ENCODE data around the gene IRF8. TPM values are rescaled to one million over a fixed set of nuclear protein-coding genes. Genes with fewer than 3 reads are reported as not detected.
"Not testable (repeated sequence)": the region's sequence is repeated elsewhere in the genome, so short reads cannot be mapped to it uniquely, and the experiment has no call there.

Gene IRF8
- total RNA-seq, 2 donors from 2014 or later, result 6.3 to 12.1 TPM

DNA sequence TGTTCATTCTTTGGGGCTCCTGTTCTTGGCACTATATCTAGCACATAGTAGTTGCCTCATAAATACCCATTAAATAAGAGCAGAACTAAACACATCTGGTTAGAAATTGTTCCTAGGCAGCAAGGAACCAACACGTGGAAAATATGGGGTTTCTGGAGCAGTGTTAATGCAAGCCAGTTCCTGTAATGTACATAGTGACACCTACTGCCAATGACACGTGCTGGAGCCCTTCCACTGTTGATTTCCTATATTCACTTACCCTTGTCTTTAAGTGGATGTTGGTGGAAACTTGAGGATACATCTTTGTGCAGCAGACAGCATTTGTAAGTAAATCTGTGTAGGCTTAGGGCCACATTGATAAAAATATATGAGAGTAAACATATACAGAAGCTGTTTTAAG is 1.6 kb upstream of the IRF8 start:
- peaks cover 21% of the 10 kb centered on the region for H3K4me1 Mint-ChIP-seq
- H3K27me3 Mint-ChIP-seq, result peaks cover 45% of the 10 kb centered on the region
- no peak overlapping the region for H3K4me3 Mint-ChIP-seq
- H3K27ac Mint-ChIP-seq, result no peak overlapping the region
- H3K36me3 Mint-ChIP-seq (ENCODE audit: low read depth), result peaks cover 25% of the 10 kb centered on the region
- no peak for ATAC-seq (replicated peaks)
- no peaks in the 10 kb centered on the region for H3K9me3 Mint-ChIP-seq

DNA sequence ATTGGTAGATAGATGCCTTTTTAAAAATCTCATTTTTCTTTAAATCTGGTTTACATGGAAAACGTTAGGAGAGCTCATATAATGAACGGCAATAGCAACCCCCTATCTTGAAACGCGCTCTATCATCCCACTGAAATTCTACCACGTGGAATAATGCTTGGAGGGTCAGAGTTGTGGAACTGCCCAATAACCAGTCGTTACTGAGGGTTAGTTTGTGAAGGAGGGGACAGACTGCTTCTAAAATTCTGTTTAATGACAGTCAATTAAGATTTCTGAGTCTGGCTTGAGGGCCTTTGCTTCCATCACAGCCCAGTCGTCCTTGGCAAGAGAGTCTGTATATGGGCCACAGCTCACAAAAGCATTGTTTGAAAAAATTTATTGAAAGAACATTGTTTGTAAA is 482 bp downstream of the IRF8 start:
- no peak for ATAC-seq (replicated peaks)
- Mint-ChIP-seq H3K36me3 (ENCODE audit: low read depth) (peaks cover 46% of the 10 kb centered on the region), H3K27ac (no peak overlapping the region), H3K27me3 (peaks cover 39% of the 10 kb centered on the region), H3K4me1 (peaks cover 33% of the 10 kb centered on the region), H3K9me3 (no peaks in the 10 kb centered on the region), H3K4me3 (peak overlapping the region; percentile 87)

DNA sequence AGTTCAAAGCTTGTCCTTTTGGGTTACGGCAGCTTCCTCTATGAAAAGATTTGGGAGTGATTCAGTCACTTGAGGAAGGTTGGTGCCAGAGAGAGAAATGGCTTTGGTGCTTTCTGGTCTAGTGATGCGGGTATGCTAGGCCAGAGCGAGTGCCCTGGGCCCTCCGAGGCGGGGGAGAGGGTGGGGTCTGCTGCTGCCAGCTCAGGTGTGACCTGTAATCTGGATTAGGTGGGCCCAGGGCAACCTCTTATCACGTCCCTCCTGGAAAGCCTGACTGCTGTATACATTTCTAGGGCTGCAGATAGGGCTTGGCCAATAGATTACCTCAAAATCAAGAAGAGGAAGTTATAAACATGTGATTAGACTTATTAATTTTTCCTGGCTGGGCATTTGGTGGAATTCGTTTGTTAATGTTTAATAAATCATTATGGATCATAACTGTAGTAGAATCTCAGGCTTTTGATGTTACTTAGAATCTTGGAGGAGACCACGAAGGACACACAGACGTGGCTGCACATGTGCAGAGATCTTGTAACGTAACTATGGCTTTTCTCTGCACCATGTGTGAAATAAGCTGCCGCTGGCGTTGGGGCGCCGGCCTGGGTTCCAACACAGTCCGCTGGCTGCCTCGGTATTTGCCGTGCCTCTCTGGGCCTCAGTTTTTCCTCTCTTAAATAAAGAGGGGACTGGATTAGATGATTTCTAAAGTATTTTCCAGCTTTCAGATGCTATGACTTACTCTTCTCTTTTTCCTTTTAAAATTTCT is 1.2 kb downstream of the IRF8 start:
- H3K9me3 Mint-ChIP-seq, result no peaks in the 10 kb centered on the region
- peaks cover 53% of the 10 kb centered on the region for H3K36me3 Mint-ChIP-seq (ENCODE audit: low read depth)

DNA sequence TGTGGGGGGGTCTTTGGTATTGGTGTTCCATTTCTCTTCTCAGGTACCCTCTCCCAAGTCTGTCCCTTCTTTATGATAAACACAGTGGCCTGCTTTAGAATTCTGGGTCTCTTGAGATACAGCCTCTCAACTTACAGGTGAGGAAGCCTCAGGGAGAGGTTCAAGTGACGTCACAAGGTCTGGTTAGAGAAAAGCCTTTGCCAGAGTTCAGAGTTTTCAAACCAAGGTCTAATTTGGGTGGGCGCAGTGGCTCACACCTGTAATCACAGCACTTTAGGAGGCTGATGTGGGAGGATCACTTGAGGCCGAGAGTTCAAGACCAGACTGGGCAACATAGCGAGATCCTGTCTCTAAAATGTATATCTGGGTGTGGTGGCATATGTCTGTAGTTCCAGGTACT is 2.1 kb downstream of the IRF8 start:
- H3K27me3 Mint-ChIP-seq, result peaks cover 33% of the 10 kb centered on the region
- no peak overlapping the region for H3K27ac Mint-ChIP-seq
- ATAC-seq (replicated peaks), result no peak
- peak overlapping the region; percentile 87 for H3K4me3 Mint-ChIP-seq
- peaks cover 62% of the 10 kb centered on the region for H3K36me3 Mint-ChIP-seq (ENCODE audit: low read depth)
- H3K4me1 Mint-ChIP-seq, result peaks cover 33% of the 10 kb centered on the region
- no peaks in the 10 kb centered on the region for H3K9me3 Mint-ChIP-seq

More for the DNA sequence above, 1.2 kb downstream of the IRF8 start:
- ATAC-seq (replicated peaks), result no peak
- Mint-ChIP-seq H3K27me3 (peaks cover 38% of the 10 kb centered on the region), H3K27ac (no peak overlapping the region), H3K4me3 (peak overlapping the region; percentile 87), H3K4me1 (peaks cover 33% of the 10 kb centered on the region)

DNA sequence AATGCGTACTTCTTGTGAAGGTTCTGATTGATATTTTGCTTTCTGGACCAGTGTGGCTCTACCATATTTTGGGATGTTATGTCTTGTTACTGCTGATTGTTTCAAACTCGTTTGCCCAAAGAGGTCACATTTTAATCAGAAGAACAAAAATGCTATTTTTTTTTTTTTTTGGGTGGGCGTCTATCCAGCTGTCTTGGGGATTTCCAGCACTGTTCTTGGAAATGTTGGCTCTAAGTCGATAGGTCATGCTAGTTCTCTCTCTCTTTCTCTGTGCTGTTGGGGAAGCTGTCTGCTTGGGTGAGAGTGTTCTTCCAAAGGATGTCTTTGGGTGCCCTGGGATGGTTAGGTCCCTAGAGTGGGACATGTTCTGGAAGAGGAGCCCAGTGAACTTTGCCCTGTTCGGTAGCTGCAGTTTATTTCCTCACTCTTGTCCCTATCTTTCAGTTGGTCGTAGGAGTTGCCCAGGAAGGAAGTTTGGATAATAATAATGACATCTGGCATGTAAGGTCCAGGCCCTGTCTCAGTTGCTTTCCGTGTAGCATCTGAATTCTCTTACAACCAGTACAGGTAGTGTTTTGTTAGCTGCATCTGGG is 2.9 kb downstream of the IRF8 start:
- H3K9me3 Mint-ChIP-seq, result no peaks in the 10 kb centered on the region
- H3K4me1 Mint-ChIP-seq, result peaks cover 33% of the 10 kb centered on the region
- H3K4me3 Mint-ChIP-seq, result peak overlapping the region; percentile 87
- no peak for ATAC-seq (replicated peaks)
- peaks cover 70% of the 10 kb centered on the region for H3K36me3 Mint-ChIP-seq (ENCODE audit: low read depth)
- H3K27me3 Mint-ChIP-seq, result peaks cover 31% of the 10 kb centered on the region
- peak overlapping the region; percentile 70 for H3K27ac Mint-ChIP-seq

DNA sequence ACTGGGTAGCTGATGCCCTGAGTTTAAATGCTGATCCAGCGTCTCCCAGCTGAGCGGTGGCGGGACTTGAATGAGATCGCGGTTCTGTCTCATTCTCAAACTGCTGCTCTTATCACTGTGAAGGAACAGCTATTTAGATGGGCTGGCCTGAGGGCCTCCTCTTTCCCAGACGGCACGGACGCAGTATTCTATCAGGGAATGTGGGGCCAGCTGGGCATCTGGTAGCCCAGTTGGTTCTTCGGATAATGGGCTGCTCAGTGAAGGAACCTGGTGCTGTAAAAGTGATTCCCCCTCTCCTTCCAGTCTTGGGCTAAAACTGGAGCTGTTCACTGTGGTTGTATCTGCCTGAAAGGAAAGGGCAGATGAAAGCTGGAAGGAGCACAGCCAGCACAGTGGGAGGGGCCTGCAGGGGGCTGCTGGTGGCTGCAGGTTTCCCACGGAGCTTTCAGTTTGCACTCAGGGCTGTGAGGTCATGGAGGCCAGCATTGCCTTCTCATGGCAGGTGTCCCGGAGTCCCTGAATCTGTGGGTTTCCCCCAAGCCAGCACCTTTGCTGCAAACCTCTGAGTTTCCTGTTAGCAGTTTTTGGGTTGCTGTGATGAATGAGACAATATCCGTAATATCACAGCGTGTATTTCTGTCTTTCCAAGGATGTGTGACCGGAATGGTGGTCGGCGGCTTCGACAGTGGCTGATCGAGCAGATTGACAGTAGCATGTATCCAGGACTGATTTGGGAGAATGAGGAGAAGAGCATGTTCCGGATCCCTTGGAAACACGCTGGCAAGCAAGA is 3.6 kb downstream of the IRF8 start:
- Mint-ChIP-seq H3K27me3 (peaks cover 25% of the 10 kb centered on the region), H3K27ac (peak overlapping the region; percentile 70), H3K9me3 (no peaks in the 10 kb centered on the region), H3K4me1 (peaks cover 33% of the 10 kb centered on the region), H3K4me3 (peak overlapping the region; percentile 87), H3K36me3 (ENCODE audit: low read depth) (peaks cover 75% of the 10 kb centered on the region)
- peak; percentile 70 for ATAC-seq (replicated peaks)

DNA sequence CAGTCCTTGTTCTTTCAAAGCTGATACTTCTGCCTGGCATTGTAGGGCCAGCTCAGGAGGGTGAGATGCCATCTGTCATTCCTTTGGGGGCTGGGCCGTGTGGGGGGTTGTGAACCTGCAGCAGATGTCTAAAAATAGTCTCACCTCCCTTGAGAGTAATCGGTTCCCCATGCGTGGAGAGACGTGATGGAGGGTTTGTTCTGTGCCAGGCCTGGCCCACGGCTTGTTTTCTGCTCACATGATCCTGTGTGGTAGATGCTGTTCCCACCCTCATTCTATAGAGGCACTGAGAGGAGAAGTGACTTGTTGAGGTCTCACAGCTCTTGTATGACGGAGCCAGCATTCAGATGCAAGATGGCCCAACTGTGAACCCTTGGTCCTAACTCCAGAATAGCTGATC is 4.6 kb downstream of the IRF8 start:
- ATAC-seq (replicated peaks), result no peak
- H3K27me3 Mint-ChIP-seq, result peaks cover 20% of the 10 kb centered on the region
- H3K27ac Mint-ChIP-seq, result no peak overlapping the region
- peaks cover 33% of the 10 kb centered on the region for H3K4me1 Mint-ChIP-seq
- no peaks in the 10 kb centered on the region for H3K9me3 Mint-ChIP-seq
- peaks cover 83% of the 10 kb centered on the region for H3K36me3 Mint-ChIP-seq (ENCODE audit: low read depth)
- peak overlapping the region; percentile 87 for H3K4me3 Mint-ChIP-seq

DNA sequence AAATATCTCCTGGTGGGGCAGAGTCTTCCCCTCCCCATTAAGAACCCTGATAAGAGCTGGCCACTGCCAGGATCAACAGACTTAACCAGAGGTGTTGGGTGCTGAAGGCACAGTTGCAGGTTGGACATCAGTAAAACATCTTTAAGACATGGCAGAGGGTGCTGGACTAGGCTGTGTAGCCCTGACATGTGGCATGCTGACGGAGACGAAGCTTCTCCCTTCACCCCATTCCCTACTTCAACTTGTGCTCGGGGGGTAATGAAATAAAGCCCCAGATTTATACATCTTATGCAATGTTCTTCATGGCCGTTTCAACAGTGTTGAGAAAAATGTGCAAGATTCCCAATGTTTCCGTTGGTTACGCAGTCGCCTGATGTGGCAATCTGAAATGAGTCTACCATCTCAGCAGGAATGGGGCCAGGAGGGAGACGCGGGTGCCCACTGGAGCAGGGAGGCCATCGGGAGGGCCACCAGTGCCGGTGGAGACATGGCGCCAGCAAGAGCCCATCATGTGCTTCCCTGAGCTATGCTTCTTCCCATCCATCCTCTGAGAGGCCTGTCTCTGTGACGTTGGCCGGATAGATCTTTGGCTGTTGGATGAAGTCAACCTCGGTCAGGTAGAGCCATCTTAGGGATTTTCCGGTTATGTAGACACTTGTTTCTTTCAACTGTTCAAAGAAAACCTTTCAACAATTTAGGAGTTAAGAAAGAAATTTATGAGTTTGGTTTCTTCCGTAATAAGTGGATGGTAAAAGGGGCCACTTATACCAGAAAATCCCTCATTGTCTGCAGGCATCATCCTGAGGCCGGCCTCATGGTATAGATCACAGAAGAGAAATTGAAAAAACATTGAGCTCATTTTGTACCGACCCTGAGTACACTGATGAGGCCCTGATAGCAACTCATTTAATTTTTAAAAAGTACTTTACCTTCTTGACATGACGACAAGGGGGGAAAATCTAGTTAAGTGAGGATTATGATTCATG is 6.4 kb downstream of the IRF8 start:
- Mint-ChIP-seq H3K36me3 (ENCODE audit: low read depth) (peaks cover 95% of the 10 kb centered on the region), H3K4me3 (no peak overlapping the region), H3K27ac (no peak overlapping the region), H3K27me3 (peaks cover 10% of the 10 kb centered on the region), H3K9me3 (no peaks in the 10 kb centered on the region), H3K4me1 (peaks cover 24% of the 10 kb centered on the region)
- no peak for ATAC-seq (replicated peaks)

DNA sequence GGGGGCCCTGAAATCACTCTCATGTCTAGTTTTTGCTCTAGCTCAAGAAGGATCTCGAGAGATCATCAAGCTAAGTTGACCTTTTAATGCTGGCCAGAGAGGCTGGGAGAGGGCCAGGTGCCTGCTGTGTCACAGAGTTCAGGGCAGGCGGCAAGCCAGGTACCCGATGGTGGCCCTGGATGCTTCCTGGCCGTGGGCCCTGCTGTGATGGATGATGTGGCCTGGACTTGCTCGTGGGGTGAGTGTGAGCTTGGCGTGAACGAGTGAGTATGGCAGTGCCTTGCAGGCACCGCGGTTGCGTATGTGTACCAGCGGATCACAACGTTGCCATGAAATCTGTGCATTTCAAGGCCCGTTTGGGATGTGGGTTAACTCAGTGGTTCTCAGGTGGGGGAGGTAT is 7.4 kb downstream of the IRF8 start:
- no peak overlapping the region for H3K4me3 Mint-ChIP-seq
- no peak overlapping the region for H3K27ac Mint-ChIP-seq
- peaks cover 22% of the 10 kb centered on the region for H3K4me1 Mint-ChIP-seq
- H3K9me3 Mint-ChIP-seq, result no peaks in the 10 kb centered on the region
- no peak for ATAC-seq (replicated peaks)
- H3K27me3 Mint-ChIP-seq, result peaks cover 6% of the 10 kb centered on the region
- H3K36me3 Mint-ChIP-seq (ENCODE audit: low read depth), result peaks cover 93% of the 10 kb centered on the region

DNA sequence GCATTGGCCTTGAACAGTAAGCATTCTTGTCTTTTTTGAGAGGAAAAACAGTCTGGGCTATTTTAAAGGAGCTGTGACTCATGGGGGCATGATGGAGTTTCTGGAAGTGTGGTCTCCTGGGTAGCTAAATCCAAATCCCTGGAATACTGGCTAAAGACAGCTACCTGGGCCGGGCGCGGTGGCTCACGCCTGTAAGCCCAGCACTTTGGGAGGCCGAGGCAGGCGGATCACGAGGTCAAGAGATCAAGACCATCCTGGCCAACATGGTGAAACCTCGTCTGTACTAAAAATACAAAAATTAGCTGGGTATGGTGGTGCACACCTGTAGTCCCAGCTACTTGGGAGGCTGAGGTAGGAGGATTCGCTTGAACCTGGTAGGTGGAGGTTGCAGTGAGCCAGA is 8.3 kb downstream of the IRF8 start:
- not testable (repeated sequence) for H3K27ac Mint-ChIP-seq; ATAC-seq (replicated peaks); H3K4me3 Mint-ChIP-seq; H3K9me3 Mint-ChIP-seq; H3K27me3 Mint-ChIP-seq
- peaks cover 13% of the 10 kb centered on the region for H3K4me1 Mint-ChIP-seq
- H3K36me3 Mint-ChIP-seq (ENCODE audit: low read depth), result peaks cover 93% of the 10 kb centered on the region

DNA sequence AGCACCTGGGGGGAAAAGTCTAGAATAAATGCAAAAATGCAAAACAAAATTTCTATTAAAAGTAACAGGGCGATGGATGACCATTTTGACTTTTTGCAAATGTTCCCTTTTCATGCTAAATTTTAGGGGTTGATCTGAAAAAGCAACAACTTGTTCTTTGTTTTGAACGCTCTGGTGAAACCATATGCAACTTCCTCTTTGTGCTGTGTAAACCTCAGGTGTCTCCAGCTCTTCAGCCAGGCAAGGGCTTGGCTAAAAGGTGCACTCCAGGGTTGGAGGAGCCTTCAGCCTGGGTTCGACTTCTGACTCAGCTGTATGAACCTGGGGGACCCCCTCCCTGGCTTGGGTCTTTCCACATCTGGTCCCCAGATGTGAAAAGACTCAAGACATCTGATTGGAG is 9.5 kb downstream of the IRF8 start:
- Mint-ChIP-seq H3K4me3 (no peak overlapping the region), H3K36me3 (ENCODE audit: low read depth) (peaks cover 86% of the 10 kb centered on the region), H3K27ac (no peak overlapping the region), H3K9me3 (no peaks in the 10 kb centered on the region), H3K27me3 (no peaks in the 10 kb centered on the region), H3K4me1 (peaks cover 4% of the 10 kb centered on the region)
- ATAC-seq (replicated peaks), result no peak

DNA sequence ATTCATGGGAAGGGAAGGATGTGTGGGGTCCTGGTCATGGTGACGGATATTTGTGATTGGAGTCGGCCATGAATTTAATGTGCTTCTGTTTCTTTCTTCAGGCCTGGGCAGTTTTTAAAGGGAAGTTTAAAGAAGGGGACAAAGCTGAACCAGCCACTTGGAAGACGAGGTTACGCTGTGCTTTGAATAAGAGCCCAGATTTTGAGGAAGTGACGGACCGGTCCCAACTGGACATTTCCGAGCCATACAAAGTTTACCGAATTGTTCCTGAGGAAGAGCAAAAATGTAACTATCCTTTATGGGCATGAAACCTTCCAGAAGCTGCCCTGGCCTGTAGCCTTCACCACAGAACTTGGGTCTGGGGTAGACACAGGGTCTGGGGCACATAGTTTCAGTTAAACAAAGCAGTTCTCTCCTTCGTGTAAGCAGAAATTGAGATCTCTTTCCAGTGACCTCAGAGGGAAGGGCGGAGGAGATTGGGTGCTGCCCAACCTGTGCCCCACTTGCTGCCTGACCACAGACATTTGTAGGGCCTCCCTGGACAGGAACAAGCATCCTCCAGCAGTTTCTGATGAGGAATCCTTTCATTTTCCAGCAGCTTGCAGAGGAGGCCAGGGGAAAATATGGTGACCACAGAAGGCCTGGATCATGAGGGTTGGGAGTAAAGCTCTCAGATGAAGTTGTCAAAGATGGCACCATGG is 10.1 kb downstream of the IRF8 start:
- ATAC-seq (replicated peaks), result no peak
- Mint-ChIP-seq H3K4me1 (no peaks in the 10 kb centered on the region), H3K27ac (no peak overlapping the region), H3K9me3 (no peaks in the 10 kb centered on the region), H3K36me3 (ENCODE audit: low read depth) (peaks cover 80% of the 10 kb centered on the region), H3K4me3 (no peak overlapping the region), H3K27me3 (no peaks in the 10 kb centered on the region)

DNA sequence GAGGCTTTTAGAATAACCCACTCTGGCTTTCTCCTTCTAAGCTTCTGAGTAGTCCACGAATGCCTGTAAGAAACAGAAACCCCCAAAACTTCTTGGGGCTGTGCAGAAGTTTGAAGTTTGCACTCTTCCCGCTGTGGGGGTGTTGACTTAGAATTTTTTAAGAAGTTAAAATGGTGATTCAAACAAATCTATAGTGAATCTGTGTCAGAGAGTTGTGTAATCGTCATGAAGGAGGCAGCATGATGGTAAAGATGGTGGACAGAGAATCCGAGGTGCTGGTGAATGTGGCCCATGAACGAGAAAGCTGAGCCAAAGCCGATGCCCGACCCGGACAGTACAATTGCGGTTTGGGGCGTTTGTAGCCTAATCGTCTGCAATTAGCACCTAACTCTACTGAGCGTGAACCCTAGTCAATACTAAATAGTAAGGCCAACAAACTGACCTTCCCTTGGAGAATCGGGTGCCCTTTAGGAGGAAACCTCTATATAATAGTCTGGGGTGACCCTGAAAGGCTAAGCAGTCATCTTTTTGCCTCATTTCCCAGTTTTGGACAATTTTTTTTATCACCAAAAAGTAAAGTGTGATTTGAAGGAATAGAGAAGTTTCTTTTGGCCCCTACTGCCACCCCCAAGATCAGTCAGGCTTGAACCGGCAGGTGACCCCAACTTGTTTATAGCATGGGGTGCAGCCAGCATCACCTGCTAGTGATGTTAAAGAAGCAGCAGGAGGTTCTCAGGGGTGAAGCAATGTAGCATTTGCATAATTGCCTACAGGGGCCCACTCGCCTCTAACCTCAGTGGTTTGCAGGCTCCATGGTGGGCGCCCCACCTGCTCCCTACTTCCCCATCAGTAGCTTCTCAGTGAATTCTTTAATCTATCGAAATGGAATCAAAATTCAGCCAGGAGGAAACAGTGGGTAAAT is 11.2 kb downstream of the IRF8 start:
- Mint-ChIP-seq H3K27ac (no peak overlapping the region), H3K4me1 (no peaks in the 10 kb centered on the region), H3K9me3 (no peaks in the 10 kb centered on the region), H3K4me3 (no peak overlapping the region), H3K36me3 (ENCODE audit: low read depth) (peaks cover 72% of the 10 kb centered on the region), H3K27me3 (no peaks in the 10 kb centered on the region)
- no peak for ATAC-seq (replicated peaks)

Data from activated T-helper 17 cell treated with anti-CD3 and anti-CD28 coated beads, Interleukin-2, amount 50 U/mL, for 72 hours (primary cell).